ENCODE results near the gene PRRX2.

- no peak for TF ChIP-seq MAX (IDR thresholded peaks at IDR 0.05)
- no peak for TF ChIP-seq CTCF (IDR thresholded peaks at IDR 0.05; ENCODE audit: low read depth, low read length, missing input control)
- TF ChIP-seq FOXA1 (IDR thresholded peaks at IDR 0.05): no peak
- no peak for TF ChIP-seq TAF1 (conservative IDR thresholded peaks at IDR 0.05)
- no peak for TF ChIP-seq RXRA (IDR thresholded peaks at IDR 0.05)
- TF ChIP-seq RAD21 (IDR thresholded peaks at IDR 0.05): no peak
- no peak for TF ChIP-seq ATF3 (IDR thresholded peaks at IDR 0.05)
Measured at GRCh38 chr9:129676975-129677374, 11.5 kb downstream of the PRRX2 start.

Data from liver (tissue), 3 donors.